ENCODE measurements around the gene PPP3R2. TPM values are rescaled to one million over a fixed set of nuclear protein-coding genes. Genes with fewer than 3 reads are reported as not detected.

PPP3R2 gene
- total RNA-seq, 1 experiment from 2014 or later, result not detected

GRCh38 chr9:101561740-101562139, 33.0 kb downstream of the PPP3R2 start:
- no peaks in the 10 kb centered on the region for H3K4me1 ChIP-seq (ENCODE audit: insufficient read depth, low read length)
- Mint-ChIP-seq H3K36me3 (ENCODE audit: insufficient read depth in 1 of 3, low read depth in 3 of 3) (peaks cover 65 to 85% (median 85%) of the 10 kb centered on the region in 3 experiments), H3K27ac (no peak overlapping the region), H3K4me3 (no peak overlapping the region), H3K4me1 (no peaks in the 10 kb centered on the region), H3K9me3 (peaks cover 0 to 8% of the 10 kb centered on the region in 2 experiments; a peak in 1 of 5 replicates), H3K27me3 (ENCODE audit: low read depth) (no peaks in the 10 kb centered on the region)
- H3K27ac ChIP-seq (ENCODE audit: insufficient read length, low read depth, low read length), result no peak overlapping the region
- no peak overlapping the region for H2BK120ac ChIP-seq (ENCODE audit: low read depth, low read length, poor library complexity, severe bottlenecking)
- no peaks in the 10 kb centered on the region for H3K79me2 ChIP-seq (ENCODE audit: insufficient read depth, low read length)
- H2BK12ac ChIP-seq (ENCODE audit: insufficient read length, low read depth, low read length), result no peak overlapping the region
- no peaks in the 10 kb centered on the region for H3K23me2 ChIP-seq (ENCODE audit: insufficient read length, low read depth, low read length, poor library complexity, severe bottlenecking)
- no peak overlapping the region for H3K23ac ChIP-seq (ENCODE audit: insufficient read length, low read depth, low read length)
- no peak overlapping the region for H4K91ac ChIP-seq (ENCODE audit: insufficient read length, low read depth, low read length)
- no peak overlapping the region for H3K4me2 ChIP-seq (ENCODE audit: insufficient read depth, insufficient read length, low read length)
- H2BK5ac ChIP-seq (ENCODE audit: insufficient read length, low read length), result no peak overlapping the region
- H2AFZ ChIP-seq (ENCODE audit: low read length), result no peak overlapping the region
- H3K9me3 ChIP-seq (ENCODE audit: control insufficient read depth, low read depth, low read length), result no peaks in the 10 kb centered on the region
- no peak for DNase-seq
- no CpG with 5 or more reads among the region's 1 CpG for WGBS (ENCODE audit: extremely low coverage, insufficient read length, low lambda C conversion rate)
- no peak overlapping the region for H2BK15ac ChIP-seq (ENCODE audit: low read depth, low read length)
- no peak overlapping the region for H4K5ac ChIP-seq (ENCODE audit: insufficient read length, low read depth, low read length)
- no peak overlapping the region for H3K56ac ChIP-seq (ENCODE audit: insufficient read length, low read depth, low read length)
- H4K8ac ChIP-seq (replicated peaks; ENCODE audit: insufficient read length, low read depth, low read length), result no peak overlapping the region
- no peak overlapping the region for H3K18ac ChIP-seq (ENCODE audit: insufficient read length, low read depth, low read length)
- H3K79me1 ChIP-seq (ENCODE audit: insufficient read depth, low read depth, low read length, poor library complexity, severe bottlenecking), result no peaks in the 10 kb centered on the region
- H3K9ac ChIP-seq (ENCODE audit: extremely low read depth, insufficient read length, low read length), result no peak overlapping the region
- no peak for TF ChIP-seq CTCF (conservative IDR thresholded peaks at IDR 0.05)
- no peak overlapping the region for H2AK5ac ChIP-seq (ENCODE audit: insufficient read length, low read length)
- no peaks in the 10 kb centered on the region for H4K20me1 ChIP-seq (ENCODE audit: control insufficient read depth, insufficient read depth, insufficient read length)
- H3T11ph ChIP-seq (ENCODE audit: low read length), result no peak overlapping the region
- no peak overlapping the region for H2BK20ac ChIP-seq (ENCODE audit: low read depth, low read length, poor library complexity, severe bottlenecking)
- H3K14ac ChIP-seq (ENCODE audit: insufficient read depth, low read length), result no peak overlapping the region
- no peaks in the 10 kb centered on the region for H3K27me3 ChIP-seq (ENCODE audit: insufficient read depth, low read length)
- no peak overlapping the region for H3K4ac ChIP-seq (ENCODE audit: low read depth, low read length)

Measured in H9 (cell line).